Sigmoid colon (tissue), 4 donors: ENCODE data around the gene ARRDC3.

Experiments used
- EP300 ChIP-seq, 4 donors: sonication (generic); formaldehyde crosslinking; IDR thresholded peaks; one replicate each; pipeline ENCODE4 v1.6.1; 2017; ENCODE audit warnings: antibody characterized with exemption in 4 of 4
- POLR2A ChIP-seq, 2 donors: fragments of 450-650 bp; IDR thresholded peaks; one replicate each; pipeline ENCODE4 v1.6.1; 2016; ENCODE audit warnings: antibody characterized with exemption in 2 of 2, mild to moderate bottlenecking in 2 of 2, moderate library complexity in 2 of 2
- POLR2AphosphoS5 ChIP-seq, 4 donors: sonication (generic); formaldehyde crosslinking; IDR thresholded peaks; one replicate each; pipeline ENCODE4 v1.6.1; 2017; ENCODE audit warnings: antibody characterized with exemption in 4 of 4
- TF ChIP-seq, protein P1 (sequence below), 4 experiments: fragments of 450-650 bp in 3 of 4; fragments of 200-600 bp in 1 of 4; IDR thresholded peaks; one replicate each; pipeline ENCODE4 v1.5.1; 2016 to 2019; ENCODE audit warnings: antibody characterized with exemption in 4 of 4, mild to moderate bottlenecking in 3 of 4, moderate library complexity in 2 of 4

DNA sequence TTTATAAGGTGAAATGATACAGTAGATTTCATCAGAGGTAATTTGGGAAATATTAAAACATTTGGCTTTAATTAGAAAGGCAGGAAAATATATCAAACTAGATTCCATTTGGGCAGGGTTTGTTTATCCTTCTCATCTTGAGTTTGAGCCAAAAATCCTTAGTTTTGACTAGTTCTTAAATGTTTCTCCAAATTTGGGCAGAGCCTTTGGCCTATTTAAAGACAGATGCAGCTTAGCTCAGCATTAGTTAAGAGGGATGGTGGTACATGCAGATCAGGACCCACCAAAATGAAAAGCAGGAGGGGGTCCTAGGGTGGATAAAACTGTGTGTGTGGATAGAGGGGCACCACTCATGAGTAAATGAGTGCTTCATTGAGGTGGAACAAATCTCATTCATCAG, 20.3 kb upstream of the ARRDC3 start:
- TF ChIP-seq, protein P1, sequence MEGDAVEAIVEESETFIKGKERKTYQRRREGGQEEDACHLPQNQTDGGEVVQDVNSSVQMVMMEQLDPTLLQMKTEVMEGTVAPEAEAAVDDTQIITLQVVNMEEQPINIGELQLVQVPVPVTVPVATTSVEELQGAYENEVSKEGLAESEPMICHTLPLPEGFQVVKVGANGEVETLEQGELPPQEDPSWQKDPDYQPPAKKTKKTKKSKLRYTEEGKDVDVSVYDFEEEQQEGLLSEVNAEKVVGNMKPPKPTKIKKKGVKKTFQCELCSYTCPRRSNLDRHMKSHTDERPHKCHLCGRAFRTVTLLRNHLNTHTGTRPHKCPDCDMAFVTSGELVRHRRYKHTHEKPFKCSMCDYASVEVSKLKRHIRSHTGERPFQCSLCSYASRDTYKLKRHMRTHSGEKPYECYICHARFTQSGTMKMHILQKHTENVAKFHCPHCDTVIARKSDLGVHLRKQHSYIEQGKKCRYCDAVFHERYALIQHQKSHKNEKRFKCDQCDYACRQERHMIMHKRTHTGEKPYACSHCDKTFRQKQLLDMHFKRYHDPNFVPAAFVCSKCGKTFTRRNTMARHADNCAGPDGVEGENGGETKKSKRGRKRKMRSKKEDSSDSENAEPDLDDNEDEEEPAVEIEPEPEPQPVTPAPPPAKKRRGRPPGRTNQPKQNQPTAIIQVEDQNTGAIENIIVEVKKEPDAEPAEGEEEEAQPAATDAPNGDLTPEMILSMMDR (IDR thresholded peaks at IDR 0.05): no peak
- TF ChIP-seq POLR2A (IDR thresholded peaks at IDR 0.05) (no peak), POLR2AphosphoS5 (IDR thresholded peaks at IDR 0.05) (no peak), EP300 (IDR thresholded peaks at IDR 0.05) (no peak)
